Glutamatergic neuron (in vitro differentiated cells): ENCODE results near the gene ZDHHC21. TPM values are rescaled to one million over a fixed set of nuclear protein-coding genes. Genes with fewer than 3 reads are reported as not detected.

ENCODE experiments used
- DNase-seq: peaks from one replicate; pipeline ENCODE4 v3.0.0; 2022
- H3K27ac Mint-ChIP-seq: one replicate; pipeline ENCODE4 v1.8.0; 2020; ENCODE audit warnings: mild to moderate bottlenecking, mixed read lengths, inconsistent platforms; ENCODE audit not compliant: unreplicated experiment
- H3K27me3 Mint-ChIP-seq: one replicate; pipeline ENCODE4 v1.8.0; 2020; ENCODE audit warnings: mild to moderate bottlenecking, moderate library complexity, mixed read lengths, inconsistent platforms; ENCODE audit not compliant: unreplicated experiment
- H3K36me3 Mint-ChIP-seq: one replicate; pipeline ENCODE4 v1.8.0; 2020; ENCODE audit warnings: mild to moderate bottlenecking, mixed read lengths, inconsistent platforms; ENCODE audit not compliant: unreplicated experiment
- H3K4me1 Mint-ChIP-seq: one replicate; pipeline ENCODE4 v1.8.0; 2020; ENCODE audit warnings: mild to moderate bottlenecking, low read depth, mixed read lengths, inconsistent platforms; ENCODE audit not compliant: unreplicated experiment
- H3K4me3 Mint-ChIP-seq: one replicate; pipeline ENCODE4 v1.8.0; 2020; ENCODE audit warnings: mild to moderate bottlenecking, mixed read lengths, inconsistent platforms; ENCODE audit not compliant: unreplicated experiment
- H3K9me3 Mint-ChIP-seq: one replicate; pipeline ENCODE4 v1.8.0; 2020; ENCODE audit warnings: mild to moderate bottlenecking, moderate library complexity, mixed read lengths, inconsistent platforms; ENCODE audit not compliant: unreplicated experiment
- CTCF ChIP-seq: fragments of 200-600 bp; sonication (generic); IDR thresholded peaks from one replicate; pipeline ENCODE4 v1.5.0; 2021; ENCODE audit not compliant: partially characterized antibody, unreplicated experiment
- total RNA-seq: library from RNA; stranded (reverse); fragmentation: NEBNext Ultra II Directional; extraction: Animal tissue kit (Norgen Biotek cat#: 25700); gene quantifications from one replicate; pipeline ENCODE4 v1.2.1, GENCODE V29; 2021; ENCODE audit not compliant: unreplicated experiment

Gene ZDHHC21
- total RNA-seq, 1 donor from 2014 or later = 15.2 TPM

GRCh38 chr9:14645648-14646047, 47.6 kb downstream of the ZDHHC21 start:
- Mint-ChIP-seq H3K9me3 (no peaks in the 10 kb centered on the region), H3K36me3 (no peaks in the 10 kb centered on the region), H3K27me3 (no peaks in the 10 kb centered on the region), H3K27ac (no peak overlapping the region), H3K4me1 (no peaks in the 10 kb centered on the region), H3K4me3 (no peak overlapping the region)
- TF ChIP-seq CTCF = no peak
- no peak for DNase-seq

- Mint-ChIP-seq H3K27ac (no peak overlapping the region), H3K4me3 (no peak overlapping the region), H3K36me3 (no peaks in the 10 kb centered on the region), H3K4me1 (no peaks in the 10 kb centered on the region), H3K9me3 (no peaks in the 10 kb centered on the region), H3K27me3 (no peaks in the 10 kb centered on the region)
- DNase-seq = no peak
- no peak for TF ChIP-seq CTCF
These were observed 52.3 kb downstream of the ZDHHC21 start for GRCh38 chr9:14640967-14641366.

GRCh38 chr9:14640294-14640693, 52.9 kb downstream of the ZDHHC21 start:
- no peak for DNase-seq
- Mint-ChIP-seq H3K27me3 (no peaks in the 10 kb centered on the region), H3K27ac (no peak overlapping the region), H3K36me3 (no peaks in the 10 kb centered on the region), H3K4me3 (no peak overlapping the region), H3K9me3 (no peaks in the 10 kb centered on the region), H3K4me1 (no peaks in the 10 kb centered on the region)
- no peak for TF ChIP-seq CTCF

GRCh38 chr9:14633906-14634565, 59.2 kb downstream of the ZDHHC21 start:
- Mint-ChIP-seq H3K4me3 (no peak overlapping the region), H3K27ac (no peak overlapping the region), H3K27me3 (peaks cover 3% of the 10 kb centered on the region), H3K4me1 (no peaks in the 10 kb centered on the region), H3K9me3 (peaks cover 7% of the 10 kb centered on the region), H3K36me3 (peaks cover 17% of the 10 kb centered on the region)
- no peak for TF ChIP-seq CTCF
- no peak for DNase-seq

- H3K27me3 Mint-ChIP-seq = peaks cover 3% of the 10 kb centered on the region
- no peak for TF ChIP-seq CTCF
- H3K4me3 Mint-ChIP-seq = no peak overlapping the region
- peaks cover 17% of the 10 kb centered on the region for H3K36me3 Mint-ChIP-seq
- DNase-seq = no peak
- no peak overlapping the region for H3K27ac Mint-ChIP-seq
- peaks cover 7% of the 10 kb centered on the region for H3K9me3 Mint-ChIP-seq
- no peaks in the 10 kb centered on the region for H3K4me1 Mint-ChIP-seq
These were observed 60.1 kb downstream of the ZDHHC21 start for GRCh38 chr9:14633148-14633547.
